ENCODE results near the gene HHIPL1.

The HHIPL1 gene

DNA sequence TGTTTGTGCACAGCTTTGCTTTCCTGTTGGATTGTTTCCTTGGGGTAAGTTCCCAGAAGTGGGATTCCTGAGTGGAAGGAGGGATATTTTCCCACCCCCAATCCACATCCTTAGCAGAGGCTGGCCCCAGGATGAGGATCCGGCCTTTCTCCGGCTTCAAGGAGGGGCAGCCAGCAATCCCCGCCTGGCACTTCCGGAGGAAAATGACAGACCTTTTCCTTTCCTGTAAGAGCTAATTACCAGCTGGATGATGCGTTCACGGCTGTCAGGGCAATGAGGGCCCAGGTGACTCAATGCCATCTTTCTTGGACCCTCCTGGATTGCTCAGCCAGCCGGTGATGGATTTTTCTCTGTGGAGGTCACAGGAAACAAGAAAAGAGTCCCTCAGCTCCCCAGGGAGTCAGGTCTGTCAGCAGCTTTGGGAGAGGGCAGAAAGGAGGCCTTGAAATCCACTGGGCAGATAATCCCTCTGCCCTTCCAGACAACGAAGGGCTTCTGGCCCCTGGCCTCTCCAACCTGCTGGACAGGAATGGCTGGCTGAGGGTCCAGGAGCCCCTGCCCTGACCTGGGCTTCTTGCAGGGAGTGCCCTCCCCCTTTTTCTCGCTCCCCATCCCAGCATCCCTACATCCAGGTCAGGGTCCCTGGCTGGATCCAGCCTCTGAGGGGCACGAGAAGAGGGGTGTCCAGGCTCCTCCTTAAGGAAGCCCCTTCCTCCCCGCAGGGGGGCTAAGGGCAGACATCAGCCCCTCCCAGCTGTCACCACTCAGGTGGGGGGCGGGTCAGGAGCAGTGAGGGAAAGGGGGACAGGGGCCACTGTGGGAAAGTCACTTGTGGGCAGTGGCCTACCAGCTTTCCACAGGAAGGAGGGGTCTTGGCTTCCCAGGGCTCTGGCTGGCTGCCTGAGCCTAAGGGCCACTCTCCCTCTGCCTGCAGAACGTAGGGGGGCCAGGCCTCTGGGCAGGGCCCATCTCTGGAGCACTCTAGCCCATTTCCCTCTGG, 24.8 kb upstream of the HHIPL1 start:
- TF ChIP-seq GATA3 (IDR thresholded peaks at IDR 0.05; ENCODE audit: low read depth, low read length) (no peak), GATA2 (IDR thresholded peaks at IDR 0.05; ENCODE audit: low read depth, low read length) (no peak)

DNA sequence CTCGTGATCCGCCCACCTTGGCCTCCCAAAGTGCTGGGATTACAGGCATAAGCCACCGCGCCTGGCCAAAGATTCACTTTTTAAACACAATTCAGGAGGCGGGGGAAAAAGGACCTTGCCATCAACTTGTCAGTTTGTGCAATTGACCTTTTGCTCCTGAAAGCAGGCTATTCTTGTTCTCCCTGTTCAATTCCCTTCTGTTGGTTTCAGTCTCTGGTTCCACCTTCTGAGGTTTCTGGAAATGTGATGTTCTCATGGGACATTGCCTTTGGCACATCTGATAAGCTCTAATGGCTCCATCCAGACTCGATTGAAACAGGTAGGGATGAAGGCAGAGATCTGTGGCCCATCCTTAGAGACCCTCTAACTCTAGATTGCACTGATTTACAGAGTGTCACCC, 23.0 kb upstream of the HHIPL1 start:
- TF ChIP-seq GATA3 (IDR thresholded peaks at IDR 0.05; ENCODE audit: low read depth, low read length) (no peak), GATA2 (IDR thresholded peaks at IDR 0.05; ENCODE audit: low read depth, low read length) (peak; percentile 7; the same call in 1 of the 2 replicates)

DNA sequence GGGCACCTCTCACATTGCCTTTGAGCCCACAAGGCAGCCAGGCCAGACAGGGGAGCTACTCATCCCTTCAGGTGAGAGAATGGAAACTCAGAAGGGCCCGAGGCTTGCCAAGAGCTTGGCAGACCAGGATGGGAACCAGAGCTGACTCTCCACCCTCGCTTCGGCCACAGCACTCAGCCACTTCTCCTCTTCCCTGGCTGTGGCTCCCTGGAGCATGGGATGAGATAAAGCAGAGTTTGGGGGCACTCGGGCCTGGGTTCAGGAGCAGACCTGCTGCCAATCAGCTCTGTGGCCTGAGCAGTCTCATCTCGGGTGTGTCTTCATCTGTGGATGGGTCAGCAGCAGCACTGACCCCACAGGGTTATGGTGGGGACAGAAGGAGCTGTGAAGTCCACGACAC, 20.9 kb upstream of the HHIPL1 start:
- TF ChIP-seq GATA2 (IDR thresholded peaks at IDR 0.05; ENCODE audit: low read depth, low read length), result no peak
- no peak for TF ChIP-seq GATA3 (IDR thresholded peaks at IDR 0.05; ENCODE audit: low read depth, low read length)

GRCh38 chr14:99624971-99625370, 20.0 kb upstream of the HHIPL1 start:
- TF ChIP-seq GATA2 (IDR thresholded peaks at IDR 0.05; ENCODE audit: low read depth, low read length) (no peak), GATA3 (IDR thresholded peaks at IDR 0.05; ENCODE audit: low read depth, low read length) (no peak)

GRCh38 chr14:99625476-99625875, 19.5 kb upstream of the HHIPL1 start:
- peak; percentile 50 for TF ChIP-seq GATA2 (IDR thresholded peaks at IDR 0.05; ENCODE audit: low read depth, low read length)
- no peak for TF ChIP-seq GATA3 (IDR thresholded peaks at IDR 0.05; ENCODE audit: low read depth, low read length)

- TF ChIP-seq GATA2 (IDR thresholded peaks at IDR 0.05; ENCODE audit: low read depth, low read length) (no peak), GATA3 (IDR thresholded peaks at IDR 0.05; ENCODE audit: low read depth, low read length) (no peak)
Observed at GRCh38 chr14:99626041-99626648, 18.8 kb upstream of the HHIPL1 start.

- TF ChIP-seq GATA2 (IDR thresholded peaks at IDR 0.05; ENCODE audit: low read depth, low read length), result no peak
- TF ChIP-seq GATA3 (IDR thresholded peaks at IDR 0.05; ENCODE audit: low read depth, low read length), result no peak
Observed at GRCh38 chr14:99627100-99627499, 17.8 kb upstream of the HHIPL1 start.

- TF ChIP-seq GATA2 (IDR thresholded peaks at IDR 0.05; ENCODE audit: low read depth, low read length) (no peak), GATA3 (IDR thresholded peaks at IDR 0.05; ENCODE audit: low read depth, low read length) (no peak)
Observed at GRCh38 chr14:99627510-99628381, 17.2 kb upstream of the HHIPL1 start.

DNA sequence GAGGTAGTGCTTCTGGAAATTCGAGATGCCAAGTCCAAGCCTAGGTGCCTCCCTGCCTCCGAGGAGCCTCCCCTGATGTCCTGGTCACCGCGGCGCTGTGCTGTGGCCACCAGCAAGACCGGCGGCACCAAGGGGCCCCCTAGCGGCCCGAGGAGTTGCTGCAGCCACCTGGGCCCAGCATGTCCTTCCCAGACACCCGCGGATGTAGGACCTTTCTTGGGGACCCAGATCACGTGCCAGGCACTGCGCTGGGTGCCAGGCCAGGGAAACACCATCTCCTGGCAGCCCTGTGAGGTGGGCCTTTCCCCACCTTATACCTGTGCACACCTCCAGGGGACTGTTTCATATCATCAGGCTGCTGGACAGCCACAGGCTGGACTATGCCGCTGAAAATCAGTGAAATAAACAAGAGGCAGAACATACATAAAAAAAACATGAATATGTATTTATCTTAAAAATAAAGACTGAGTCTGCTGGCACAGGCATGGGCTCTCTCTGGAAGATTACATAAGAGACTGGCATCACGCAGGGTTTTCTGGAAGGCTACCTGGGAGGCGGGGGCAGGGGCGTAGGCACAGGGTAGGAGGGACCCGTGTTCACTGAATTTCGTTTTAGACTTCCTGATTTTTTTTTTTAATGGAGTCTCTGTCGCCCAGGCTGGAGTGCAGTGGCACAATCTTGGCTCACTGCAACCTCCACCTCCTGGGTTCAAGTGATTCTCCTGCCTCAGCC, 15.9 kb upstream of the HHIPL1 start:
- TF ChIP-seq GATA2 (IDR thresholded peaks at IDR 0.05; ENCODE audit: low read depth, low read length), result no peak
- no peak for TF ChIP-seq GATA3 (IDR thresholded peaks at IDR 0.05; ENCODE audit: low read depth, low read length)

GRCh38 chr14:99630202-99630601, 14.7 kb upstream of the HHIPL1 start:
- no peak for TF ChIP-seq GATA2 (IDR thresholded peaks at IDR 0.05; ENCODE audit: low read depth, low read length)
- TF ChIP-seq GATA3 (IDR thresholded peaks at IDR 0.05; ENCODE audit: low read depth, low read length), result no peak

DNA sequence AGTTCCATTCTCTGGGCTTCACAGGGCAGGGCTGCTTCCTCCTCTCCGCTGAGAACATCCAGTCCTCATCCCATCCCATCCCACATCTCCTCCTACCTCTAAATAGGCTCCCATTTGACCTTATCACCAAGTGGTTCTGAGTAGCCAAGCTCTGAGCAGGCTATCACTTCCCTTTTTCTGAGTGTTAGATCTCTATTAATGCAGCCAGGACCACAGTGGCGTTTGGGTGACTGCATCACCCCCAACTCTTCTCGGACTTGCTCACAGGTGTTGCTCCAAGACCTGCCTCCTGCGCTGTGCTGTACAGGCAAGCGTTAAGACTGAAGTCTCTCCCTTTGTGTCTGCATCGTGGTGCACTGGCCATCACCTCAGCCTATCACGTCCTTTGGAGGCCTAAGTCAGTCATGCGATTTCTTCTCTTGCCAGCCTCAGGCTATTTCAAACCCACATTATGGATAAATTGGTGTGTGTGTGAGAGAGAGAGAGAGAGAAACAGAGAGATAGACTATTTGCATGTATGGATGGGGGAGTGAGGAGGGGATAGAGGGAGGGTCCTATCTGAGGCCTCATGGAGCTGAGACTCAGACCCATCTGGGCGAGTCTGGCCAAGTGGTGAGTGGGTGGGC, 12.4 kb upstream of the HHIPL1 start:
- TF ChIP-seq GATA3 (IDR thresholded peaks at IDR 0.05; ENCODE audit: low read depth, low read length), result no peak
- no peak for TF ChIP-seq GATA2 (IDR thresholded peaks at IDR 0.05; ENCODE audit: low read depth, low read length)

DNA sequence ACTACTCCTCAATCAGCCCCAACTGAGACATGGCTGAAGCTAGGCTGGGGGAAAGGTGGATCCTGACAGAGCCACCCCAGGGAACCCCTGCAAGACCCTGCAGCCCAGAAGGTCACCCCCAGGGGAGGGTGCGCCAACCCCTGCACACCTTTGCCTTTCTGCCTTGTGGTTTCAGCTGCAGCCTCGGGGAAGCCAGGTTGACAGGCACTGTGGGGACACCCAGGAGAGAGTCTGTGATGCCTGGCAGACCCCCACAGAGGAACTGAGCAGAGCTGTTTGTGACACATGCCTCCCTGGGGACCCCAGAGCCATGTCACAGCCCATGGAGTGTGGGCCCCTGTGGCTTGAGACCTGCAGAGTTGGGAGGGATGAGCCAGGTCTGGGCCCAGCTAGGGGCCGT, 11.8 kb upstream of the HHIPL1 start:
- no peak for TF ChIP-seq GATA2 (IDR thresholded peaks at IDR 0.05; ENCODE audit: low read depth, low read length)
- no peak for TF ChIP-seq GATA3 (IDR thresholded peaks at IDR 0.05; ENCODE audit: low read depth, low read length)

DNA sequence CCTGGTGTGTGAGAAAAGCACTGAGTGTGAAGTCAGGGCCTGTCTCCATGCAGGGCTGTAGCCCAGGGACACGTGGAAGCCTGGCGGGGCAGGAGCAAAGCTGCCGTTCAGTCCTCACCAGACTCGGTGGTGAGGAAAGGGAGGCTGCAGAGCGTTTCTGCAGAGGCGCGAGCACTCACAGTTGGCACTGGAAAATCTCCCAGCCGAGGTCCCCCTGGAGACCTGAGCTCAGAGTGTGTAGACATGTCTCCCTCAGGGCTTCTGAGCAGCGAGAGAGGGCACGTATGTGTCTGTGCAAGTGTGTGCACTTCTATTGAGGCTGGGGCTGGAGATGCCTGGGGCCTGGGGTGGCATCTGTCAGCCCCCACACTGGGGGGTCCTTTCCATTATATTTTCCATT, 11.0 kb upstream of the HHIPL1 start:
- TF ChIP-seq GATA3 (IDR thresholded peaks at IDR 0.05; ENCODE audit: low read depth, low read length) (no peak), GATA2 (IDR thresholded peaks at IDR 0.05; ENCODE audit: low read depth, low read length) (no peak)
